COR-L47 (cell line): Measurements from ENCODE around the gene STX7.

ENCODE experiments used
- DNase-seq: peaks from one replicate; lab custom pipeline; 2025; lab: John Stamatoyannopoulos, UW

Gene STX7

GRCh38 chr6:132476688-132477087 lies 36.2 kb downstream of the STX7 start:
- no peak for DNase-seq

GRCh38 chr6:132475925-132476324 lies 37.0 kb downstream of the STX7 start:
- no peak for DNase-seq

- DNase-seq = no peak
These were observed 41.1 kb downstream of the STX7 start for GRCh38 chr6:132471787-132472186.

GRCh38 chr6:132466952-132467351 lies 46.0 kb downstream of the STX7 start:
- no peak for DNase-seq

- no peak for DNase-seq
These were observed 47.1 kb downstream of the STX7 start for GRCh38 chr6:132465530-132466485.

GRCh38 chr6:132464538-132465256 lies 48.2 kb downstream of the STX7 start:
- DNase-seq = no peak

GRCh38 chr6:132461958-132462357 lies 51.0 kb downstream of the STX7 start:
- DNase-seq = no peak

- no peak for DNase-seq
These were observed 53.3 kb downstream of the STX7 start for GRCh38 chr6:132459605-132459952.

- no peak for DNase-seq
These were observed 53.9 kb downstream of the STX7 start for GRCh38 chr6:132458887-132459604.

GRCh38 chr6:132456700-132457143 lies 56.2 kb downstream of the STX7 start:
- no peak for DNase-seq

- no peak for DNase-seq
These were observed 66.1 kb downstream of the STX7 start for GRCh38 chr6:132446855-132447241.

- DNase-seq = no peak
These were observed 66.6 kb downstream of the STX7 start for GRCh38 chr6:132446141-132446854.

- no peak for DNase-seq
These were observed 67.5 kb downstream of the STX7 start for GRCh38 chr6:132445201-132445951.

GRCh38 chr6:132443206-132443605 lies 69.7 kb downstream of the STX7 start:
- DNase-seq = no peak

GRCh38 chr6:132430110-132430509 lies 82.8 kb downstream of the STX7 start:
- DNase-seq = no peak

- DNase-seq = no peak
These were observed 87.7 kb downstream of the STX7 start for GRCh38 chr6:132425176-132425575.

GRCh38 chr6:132423839-132424238 lies 89.1 kb downstream of the STX7 start:
- no peak for DNase-seq

- no peak for DNase-seq
These were observed 94.5 kb downstream of the STX7 start for GRCh38 chr6:132418235-132418965.

GRCh38 chr6:132414761-132415160 lies 98.2 kb downstream of the STX7 start:
- no peak for DNase-seq

GRCh38 chr6:132414322-132414721 lies 98.6 kb downstream of the STX7 start:
- no peak for DNase-seq

- no peak for DNase-seq
These were observed 99.5 kb downstream of the STX7 start for GRCh38 chr6:132413499-132413802.
